Natural killer cell (primary cell): ENCODE measurements around the gene HINFP. TPM values are rescaled to one million over a fixed set of nuclear protein-coding genes. Genes with fewer than 3 reads are reported as not detected.

Experiments
- ATAC-seq, 3 donors: fragments of 150-1000 bp in 2 of 3; fragments of 200-7000 bp in 1 of 3; cut with Tn5 transposase; 1 replicate in 1 of 3; 2 replicates in 2 of 3; pipeline ENCODE4 v1.10.0; 2021; ENCODE audit warnings: mild to moderate bottlenecking in 2 of 3, moderate library complexity in 2 of 3
- DNase-seq, 2 donors: peaks; one replicate each; pipeline versions ENCODE4 v3.0.0 to v3.0.0-alpha.2; 2013 to 2021; ENCODE audit warnings: mixed read lengths in 1 of 2
- H3K27ac ChIP-seq: one replicate; pipeline ENCODE4 v1.5.1; 2013; ENCODE audit warnings: mild to moderate bottlenecking, low read length
- H3K27me3 ChIP-seq: one replicate; pipeline ENCODE4 v1.6.1; 2013; ENCODE audit warnings: low read length; ENCODE audit not compliant: control insufficient read depth, insufficient read depth
- H3K36me3 ChIP-seq: one replicate; pipeline ENCODE4 v1.6.1; 2013; ENCODE audit warnings: low read length; ENCODE audit not compliant: control insufficient read depth, insufficient read depth
- H3K4me1 ChIP-seq: one replicate; pipeline ENCODE4 v1.6.1; 2013; ENCODE audit warnings: low read length; ENCODE audit not compliant: control insufficient read depth, insufficient read depth
- H3K4me3 ChIP-seq: one replicate; pipeline ENCODE4 v1.5.1; 2013; ENCODE audit warnings: low read length
- H3K9me3 ChIP-seq: one replicate; pipeline ENCODE4 v1.6.1; 2013; ENCODE audit warnings: low read length; ENCODE audit not compliant: control insufficient read depth, insufficient read depth
- H3K27ac Mint-ChIP-seq, 2 donors: one replicate each; pipeline ENCODE4 v1.8.0; 2022; ENCODE audit warnings: mild to moderate bottlenecking in 2 of 2, mixed read lengths in 2 of 2, moderate library complexity in 1 of 2
- H3K27me3 Mint-ChIP-seq, 2 donors: one replicate each; pipeline ENCODE4 v1.8.0; 2022; ENCODE audit warnings: low read depth in 2 of 2, mixed read lengths in 2 of 2
- H3K36me3 Mint-ChIP-seq: one replicate; pipeline ENCODE4 v1.8.0; 2022; ENCODE audit warnings: mixed read lengths
- H3K4me1 Mint-ChIP-seq, 2 donors: one replicate each; pipeline ENCODE4 v1.8.0; 2022; ENCODE audit warnings: mixed read lengths in 2 of 2
- H3K4me3 Mint-ChIP-seq: one replicate; pipeline ENCODE4 v1.8.0; 2022; ENCODE audit warnings: mild to moderate bottlenecking, moderate library complexity, mixed read lengths
- H3K9me3 Mint-ChIP-seq, 2 donors: one replicate each; pipeline ENCODE4 v1.8.0; 2022; ENCODE audit warnings: mixed read lengths in 2 of 2
- CTCF ChIP-seq: fragments of 200-600 bp; IDR thresholded peaks from one replicate; pipeline ENCODE4 v1.8.0; 2022; ENCODE audit warnings: antibody characterized with exemption
- WGBS: methylation state at CpG from one replicate; pipeline ENCODE4 v1.1.7; 2013; ENCODE audit warnings: missing lambda C conversion rate; ENCODE audit not compliant: insufficient coverage; 5-methylcytosine and 5-hydroxymethylcytosine counted together
- intact Hi-C: fragments of 100-400 bp; cut with micrococcal nuclease; formaldehyde crosslinking; loops from one replicate; pipeline ENCODE4 v1.14.2; 2022
- total RNA-seq, 4 donors: library from RNA; stranded (reverse); fragments of 120-200 nt in 1 of 4; gene quantifications; one replicate each; pipeline versions ENCODE4 v1.2.3 to v1.2.4, GENCODE V29; 2013 to 2022

HINFP gene
- total RNA-seq, 3 donors from 2014 or later (not counting 1 experiment from before 2014, with no cell fraction given), result 30.2 to 38.2 (median 31.5) TPM

- Histone ChIP-seq H3K27me3 (no peaks in the 10 kb centered on the region), H3K27ac (no peak overlapping the region), H3K36me3 (peaks cover 2% of the 10 kb centered on the region), H3K4me3 (no peak overlapping the region), H3K4me1 (peaks cover 38% of the 10 kb centered on the region), H3K9me3 (no peaks in the 10 kb centered on the region)
- Mint-ChIP-seq H3K36me3 (no peaks in the 10 kb centered on the region), H3K4me1 (peaks cover 21 to 35% of the 10 kb centered on the region in 2 donors), H3K9me3 (no peaks in the 10 kb centered on the region), H3K4me3 (no peak overlapping the region), H3K27ac (no peak overlapping the region), H3K27me3 (no peaks in the 10 kb centered on the region)
- ATAC-seq (no peak), DNase-seq (no peak)
- no peak for TF ChIP-seq CTCF
- WGBS, result 93% methylated on average over 9 of the region's 9 CpGs
- intact Hi-C loops, result no loop called here
Measured at GRCh38 chr11:119091178-119091577, 30.2 kb upstream of the HINFP start.

GRCh38 chr11:119091966-119092879 lies 29.2 kb upstream of the HINFP start:
- no peak for TF ChIP-seq CTCF
- DNase-seq, result no peak
- Mint-ChIP-seq H3K4me1 (peaks cover 28 to 35% of the 10 kb centered on the region in 2 donors), H3K9me3 (no peaks in the 10 kb centered on the region), H3K4me3 (no peak overlapping the region), H3K27me3 (no peaks in the 10 kb centered on the region), H3K36me3 (peaks cover 7% of the 10 kb centered on the region), H3K27ac (peak overlapping the region in 1 of 2 donors; percentile 11)
- Histone ChIP-seq H3K9me3 (no peaks in the 10 kb centered on the region), H3K36me3 (peaks cover 8% of the 10 kb centered on the region), H3K4me3 (no peak overlapping the region), H3K27me3 (no peaks in the 10 kb centered on the region), H3K27ac (no peak overlapping the region), H3K4me1 (peaks cover 39% of the 10 kb centered on the region)
- 88% methylated on average over 13 of the region's 13 CpGs for WGBS
- ATAC-seq, result no peak
- intact Hi-C loops, result no loop called here

- Mint-ChIP-seq H3K4me1 (peaks cover 28 to 35% of the 10 kb centered on the region in 2 donors), H3K27me3 (no peaks in the 10 kb centered on the region), H3K36me3 (peaks cover 7% of the 10 kb centered on the region), H3K27ac (peak overlapping the region; percentile 95 to 96), H3K4me3 (peak overlapping the region; percentile 91), H3K9me3 (no peaks in the 10 kb centered on the region)
- intact Hi-C loops, result no loop called here
- peak overlapping the region; percentile 84 for H3K27ac ChIP-seq
- no peaks in the 10 kb centered on the region for H3K27me3 ChIP-seq
- H3K4me3 ChIP-seq, result peak overlapping the region; percentile 70
- WGBS, result 73% methylated on average over 12 of the region's 12 CpGs
- H3K9me3 ChIP-seq, result no peaks in the 10 kb centered on the region
- H3K4me1 ChIP-seq, result peaks cover 31% of the 10 kb centered on the region
- no peak for DNase-seq
- no peak for TF ChIP-seq CTCF
- ATAC-seq, result no peak
- H3K36me3 ChIP-seq, result peaks cover 17% of the 10 kb centered on the region
Measured at GRCh38 chr11:119092880-119093842, 28.2 kb upstream of the HINFP start.
